KBM-7 (cell line): ENCODE measurements around the gene CADPS2.
"Not testable (repeated sequence)": the region's sequence is repeated elsewhere in the genome, so short reads cannot be mapped to it uniquely, and the experiment has no call there.

Source experiments
- DNase-seq: peaks from one replicate; pipeline ENCODE4 v3.0.0-alpha.2; 2015
- in situ Hi-C: fragments of 300-500 bp; cut with MboI; formaldehyde crosslinking; loops from 2 replicates; pipeline ENCODE4 v1.14.3; 2020; ENCODE audit warnings: low sequenced_read_pairs, low pct_unique_long_range_greater_than_20kb, mixed read lengths

Gene CADPS2

DNA sequence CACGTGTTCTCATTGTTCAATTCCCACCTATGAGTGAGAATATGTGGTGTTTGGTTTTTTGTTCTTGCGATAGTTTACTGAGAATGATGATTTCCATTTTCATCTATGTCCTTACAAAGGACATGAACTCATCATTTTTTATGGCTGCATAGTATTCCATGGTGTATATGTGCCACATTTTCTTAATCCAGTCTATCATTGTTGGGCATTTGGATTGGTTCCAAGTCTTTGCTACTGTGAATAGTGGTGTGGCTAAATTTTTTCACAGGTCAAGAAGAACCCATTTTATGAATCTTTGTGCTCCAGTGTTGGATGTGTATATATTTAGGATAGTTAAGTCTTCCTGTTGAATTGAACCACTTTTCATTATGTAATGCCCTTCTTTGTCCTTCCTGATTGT lies 250.8 kb downstream of the CADPS2 start:
- DNase-seq, in situ Hi-C loops: not testable (repeated sequence)

DNA sequence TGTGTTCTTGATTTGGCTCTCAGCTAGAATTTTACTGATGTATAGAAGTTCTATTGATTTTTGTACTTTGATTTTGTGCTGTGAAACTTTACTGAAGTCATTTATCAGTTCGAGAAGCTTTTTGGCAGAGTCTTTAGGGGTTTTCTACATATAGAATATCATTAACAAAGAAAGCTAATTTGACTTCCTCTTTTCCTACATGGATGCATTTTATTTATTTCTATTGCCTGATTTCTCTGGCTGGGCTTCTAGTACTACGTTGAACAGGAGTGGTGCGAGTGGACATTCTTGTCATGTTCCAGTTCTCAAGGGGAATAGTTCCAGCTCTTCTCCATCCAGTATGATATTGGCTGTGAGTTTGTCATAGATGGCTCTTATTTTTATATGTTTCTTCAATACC lies 252.8 kb downstream of the CADPS2 start:
- in situ Hi-C loops: no loop called here

DNA sequence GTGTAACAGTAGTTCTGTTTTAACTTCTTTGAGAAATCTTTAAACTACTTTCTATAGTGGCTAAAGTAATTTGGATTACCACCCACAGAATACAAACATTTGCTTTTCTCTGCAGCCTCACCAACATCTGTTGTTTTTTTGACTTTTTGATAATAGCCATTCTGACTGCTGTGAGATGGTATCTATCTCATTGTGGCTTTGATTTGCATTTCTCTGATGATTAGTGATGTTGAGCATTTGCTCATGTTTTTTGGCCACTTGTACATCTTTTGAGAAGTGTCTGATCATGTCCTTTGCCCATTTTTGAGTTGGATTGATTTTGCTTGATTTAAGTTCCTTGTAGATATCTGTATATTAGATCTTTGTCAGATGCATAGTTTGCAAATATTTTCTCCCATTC lies 254.0 kb downstream of the CADPS2 start:
- DNase-seq: no peak

More for the DNA sequence above, 252.8 kb downstream of the CADPS2 start:
- no peak for DNase-seq

GRCh38 chr7:122629412-122629953 lies 256.8 kb downstream of the CADPS2 start:
- in situ Hi-C loops: no loop called here
- DNase-seq: no peak

More for the DNA sequence above, 254.0 kb downstream of the CADPS2 start:
- in situ Hi-C loops: no loop called here

GRCh38 chr7:122628651-122629411 lies 257.4 kb downstream of the CADPS2 start:
- DNase-seq: no peak
- in situ Hi-C loops: no loop called here

- in situ Hi-C loops: no loop called here
- DNase-seq: no peak
These were observed 259.5 kb downstream of the CADPS2 start for GRCh38 chr7:122626785-122627184.

- in situ Hi-C loops: no loop called here
- DNase-seq: no peak
These were observed 263.6 kb downstream of the CADPS2 start for GRCh38 chr7:122622682-122623081.

GRCh38 chr7:122619664-122620063 lies 266.6 kb downstream of the CADPS2 start:
- in situ Hi-C loops: no loop called here
- DNase-seq: no peak

- in situ Hi-C loops: no loop called here
- no peak for DNase-seq
These were observed 267.6 kb downstream of the CADPS2 start for GRCh38 chr7:122618585-122619189.

GRCh38 chr7:122616951-122617350 lies 269.3 kb downstream of the CADPS2 start:
- no peak for DNase-seq
- in situ Hi-C loops: no loop called here

DNA sequence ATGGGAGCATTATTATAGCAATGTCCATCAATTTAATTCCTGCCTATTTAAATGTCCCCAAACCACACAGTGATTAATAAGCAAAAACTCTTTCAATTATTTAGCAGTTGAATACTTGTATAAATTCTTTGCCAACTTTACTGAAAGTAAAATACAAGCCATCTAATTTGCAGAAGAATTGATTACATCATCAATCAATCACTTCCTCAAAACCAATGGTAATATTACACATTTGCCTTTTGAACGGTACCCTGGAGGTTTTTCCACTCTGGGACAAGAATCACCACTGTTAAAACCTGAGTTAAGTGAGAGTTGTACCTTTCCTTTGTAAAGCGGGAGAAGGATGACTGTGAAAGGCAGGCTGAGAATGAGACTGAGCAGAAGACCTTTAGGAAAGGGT lies 280.3 kb downstream of the CADPS2 start:
- no peak for DNase-seq

DNA sequence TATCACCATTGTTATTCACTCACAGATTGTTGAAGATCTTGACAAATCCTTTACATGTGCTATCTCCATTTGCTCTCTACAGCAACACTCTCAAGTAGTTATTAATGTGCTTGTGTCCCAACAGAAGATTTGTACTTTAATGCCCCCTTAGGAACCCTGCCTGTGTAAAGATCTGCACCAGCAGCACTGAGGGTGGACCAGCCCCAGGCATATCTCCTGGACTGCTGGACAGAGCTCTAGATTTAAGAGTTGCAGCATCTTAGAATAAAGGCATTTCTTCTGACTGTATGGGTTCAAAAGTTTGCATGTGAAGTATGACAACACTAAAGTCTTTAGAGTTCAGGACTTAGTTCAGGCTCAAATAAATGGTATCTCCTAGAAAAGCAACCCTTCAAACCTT lies 282.0 kb downstream of the CADPS2 start:
- in situ Hi-C loops: no loop called here
- DNase-seq: no peak

More for the DNA sequence above, 280.3 kb downstream of the CADPS2 start:
- in situ Hi-C loops: no loop called here

- in situ Hi-C loops: no loop called here
- DNase-seq: no peak
These were observed 283.5 kb downstream of the CADPS2 start for GRCh38 chr7:122602800-122603199.

DNA sequence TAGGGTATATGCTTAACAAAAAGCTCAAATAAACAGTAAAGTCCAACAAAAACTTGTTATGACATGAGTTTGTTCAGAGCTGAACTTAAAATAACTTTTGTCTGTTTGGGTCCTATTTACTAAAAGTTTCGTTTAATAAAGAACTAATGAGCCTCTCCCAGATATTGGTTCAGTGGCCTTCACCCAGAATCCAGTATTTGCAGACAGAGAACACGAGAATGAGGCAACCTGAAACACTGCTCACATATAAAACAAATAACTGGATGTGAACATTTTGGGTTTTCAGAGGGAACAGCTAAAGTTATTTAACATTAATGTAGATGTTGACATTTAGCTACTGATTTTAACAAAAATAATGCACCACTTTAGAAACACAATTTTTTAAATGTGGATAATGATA lies 285.6 kb downstream of the CADPS2 start:
- no peak for DNase-seq
- in situ Hi-C loops: no loop called here

DNA sequence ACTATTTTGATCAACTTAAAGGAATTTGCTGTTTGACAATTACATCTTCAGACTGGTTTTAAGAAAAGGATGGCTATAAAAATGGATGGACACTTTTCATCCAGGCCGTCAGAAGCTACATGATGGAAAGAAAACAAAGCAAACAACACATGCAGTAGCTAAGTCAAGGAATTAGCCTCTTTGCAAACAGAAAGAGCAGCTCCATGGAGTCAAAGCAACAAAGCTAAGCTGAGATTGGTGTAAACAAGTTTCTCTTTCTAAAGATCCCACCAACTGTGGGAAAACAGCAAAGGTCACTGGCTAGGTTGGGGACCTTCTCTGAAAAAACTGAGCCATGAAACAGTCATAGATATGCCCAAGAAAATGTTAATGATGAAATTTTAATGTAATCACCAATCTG lies 286.2 kb downstream of the CADPS2 start:
- DNase-seq: no peak
- in situ Hi-C loops: no loop called here

DNA sequence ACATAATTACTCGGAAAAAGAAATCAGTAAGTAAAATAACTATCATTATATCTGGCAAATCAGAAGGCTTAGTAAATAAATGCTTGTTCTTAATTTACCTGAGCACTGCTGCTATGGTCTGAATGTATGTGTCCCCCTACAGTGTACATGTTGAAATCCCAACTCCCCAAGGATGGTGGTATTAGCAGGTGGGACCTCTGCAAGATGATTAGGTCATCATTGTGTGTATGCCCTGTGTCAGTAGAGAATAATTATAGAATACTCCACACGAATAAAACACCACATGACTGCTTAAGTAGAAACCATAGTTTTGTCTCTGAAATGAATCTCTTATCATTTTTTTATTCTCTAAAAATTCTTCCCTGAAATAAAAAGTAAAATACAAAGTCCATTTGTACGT lies 289.0 kb downstream of the CADPS2 start:
- no peak for DNase-seq
- in situ Hi-C loops: no loop called here

GRCh38 chr7:122595885-122596284 lies 290.4 kb downstream of the CADPS2 start:
- in situ Hi-C loops: no loop called here
- DNase-seq: no peak

DNA sequence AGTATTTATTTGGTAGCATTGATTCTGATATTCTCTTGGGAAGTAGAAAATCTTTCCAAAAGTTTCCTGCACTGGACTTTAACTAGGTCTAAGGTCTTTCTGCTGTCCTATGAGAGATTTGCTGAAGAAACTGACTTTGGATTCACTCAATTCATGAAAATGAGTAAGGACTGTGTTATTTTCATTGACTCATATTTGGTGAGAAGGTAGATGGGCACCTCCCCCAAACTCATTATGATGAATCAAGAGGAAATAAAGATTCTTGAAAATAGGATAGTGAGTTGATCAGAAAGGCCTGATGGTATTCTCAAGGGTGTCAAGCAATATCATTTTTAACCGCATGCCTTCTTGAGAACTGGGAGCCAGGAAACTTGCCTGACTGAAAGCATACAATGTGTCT lies 297.6 kb downstream of the CADPS2 start:
- in situ Hi-C loops: no loop called here
- DNase-seq: no peak

DNA sequence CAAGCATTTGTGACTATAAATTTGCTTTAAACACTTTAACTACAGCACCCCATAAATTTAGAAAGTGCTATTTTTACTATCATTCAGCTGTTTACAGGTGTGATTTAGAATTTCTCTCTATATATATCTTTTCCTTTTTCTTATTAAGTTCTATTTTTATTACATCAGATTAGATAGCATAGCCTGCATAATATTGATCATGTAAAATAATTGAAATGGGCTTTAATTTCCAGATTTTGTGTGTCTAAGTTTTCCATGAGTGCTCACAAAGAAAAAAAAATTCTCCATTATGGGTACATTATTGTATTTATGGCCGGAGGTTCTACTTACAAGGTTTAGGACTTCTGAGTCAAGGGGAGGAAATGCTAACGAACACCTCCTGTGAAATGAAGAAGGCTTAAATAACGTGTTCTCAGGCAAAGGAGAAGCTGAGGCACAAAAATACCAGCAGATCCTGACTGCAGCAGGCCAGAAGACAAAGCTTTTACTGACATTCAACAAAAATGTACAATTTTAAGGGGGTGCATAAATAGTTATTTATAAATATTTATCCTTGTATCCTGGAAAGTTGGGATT lies 301.5 kb downstream of the CADPS2 start:
- in situ Hi-C loops: no loop called here
- no peak for DNase-seq

- in situ Hi-C loops: no loop called here
- DNase-seq: no peak
These were observed 307.9 kb downstream of the CADPS2 start for GRCh38 chr7:122578350-122578749.
